ENCODE results near the gene RNF115. TPM values are rescaled to one million over a fixed set of nuclear protein-coding genes. Genes with fewer than 3 reads are reported as not detected.

Gene RNF115
- polyA plus RNA-seq, 1 of the 3 experiments (the other 2 are of a cell fraction) = 4.8 TPM

DNA sequence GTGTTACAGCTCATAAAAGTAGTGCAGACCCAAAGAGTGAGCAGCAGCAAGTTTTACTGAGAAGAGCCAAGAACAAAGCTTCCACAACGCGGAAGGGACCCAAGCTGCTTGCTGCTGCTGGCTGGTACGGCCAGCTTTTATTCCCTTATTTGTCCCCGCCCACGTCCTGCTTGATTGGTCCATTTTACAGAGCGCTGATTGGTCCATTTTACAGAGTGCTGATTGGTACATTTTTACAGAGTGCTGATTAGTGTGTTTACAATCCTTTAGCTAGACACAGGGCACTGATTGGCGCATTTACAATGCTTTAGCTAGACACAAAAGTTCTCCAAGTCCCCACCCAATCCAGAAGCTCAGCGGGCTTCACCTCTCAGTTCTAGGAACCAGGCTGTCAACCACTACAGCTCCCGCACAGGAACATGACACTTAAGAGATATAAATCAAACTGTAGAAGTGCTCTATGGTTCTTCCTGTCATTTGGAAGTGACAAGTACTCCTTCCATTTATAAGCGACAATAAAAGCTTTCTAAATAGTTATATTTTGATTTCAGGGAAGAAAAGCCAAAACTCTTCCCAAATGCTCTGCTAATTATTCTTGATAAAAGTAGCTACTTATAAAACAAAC is 28.5 kb downstream of the RNF115 start:
- Histone ChIP-seq H3K27ac (ENCODE audit: low read depth in 2 of 2, low read length in 1 of 2) (no peak overlapping the region), H3K79me2 (ENCODE audit: insufficient read depth) (peaks cover 52% of the 10 kb centered on the region; the same call in 1 of the 2 replicates), H3F3A (replicated peaks; ENCODE audit: insufficient read depth) (no peaks in the 10 kb centered on the region), H3K4me1 (ENCODE audit: control insufficient read depth in 1 of 2, insufficient read depth in 2 of 2, low read depth in 1 of 2, low read length in 1 of 2) (no peaks in the 10 kb centered on the region), H3K27me3 (ENCODE audit: insufficient read depth) (no peaks in the 10 kb centered on the region), H3K9me2 (no peaks in the 10 kb centered on the region), H3K4me2 (no peak overlapping the region), H3K9me3 (peaks cover 7% of the 10 kb centered on the region; the same call in 1 of the 2 replicates), H4K20me1 (ENCODE audit: insufficient read depth) (no peaks in the 10 kb centered on the region), H3K4me3 (ENCODE audit: low read depth in 2 of 2, low read length in 1 of 2) (no peak overlapping the region), H3K9ac (no peak overlapping the region), H2AFZ (ENCODE audit: low read depth) (no peak overlapping the region), H3K36me3 (replicated peaks in 1 of 2; ENCODE audit: control insufficient read depth in 1 of 2, insufficient read depth in 2 of 2, low read length in 1 of 2) (peaks cover 0 to 18% of the 10 kb centered on the region in 2 experiments)
- CTCF ChIA-PET = interaction anchor here (1.0 to 1.2 kb wide), 2 partner anchors 10 to 15 kb away, joined by 3 to 4 read pairs; no protein-coding TSS in a partner anchor
- TF ChIP-seq TCF12 (IDR thresholded peaks at IDR 0.05) = no peak
- no peak for TF ChIP-seq GATA2 (CRISPR knock-in tag; IDR thresholded peaks at IDR 0.05)
- TF ChIP-seq FOSL2 (IDR thresholded peaks at IDR 0.05; ENCODE audit: borderline replicate concordance, low read depth) = no peak
- no peak for TF ChIP-seq GABPA (IDR thresholded peaks at IDR 0.05; ENCODE audit: low read depth)
- TF ChIP-seq ZBTB33 (IDR thresholded peaks at IDR 0.05; ENCODE audit: borderline replicate concordance, low read depth) = no peak
- TF ChIP-seq SMC3 (IDR thresholded peaks at IDR 0.05; ENCODE audit: low read depth, low read length) = no peak
- TF ChIP-seq, protein P1, sequence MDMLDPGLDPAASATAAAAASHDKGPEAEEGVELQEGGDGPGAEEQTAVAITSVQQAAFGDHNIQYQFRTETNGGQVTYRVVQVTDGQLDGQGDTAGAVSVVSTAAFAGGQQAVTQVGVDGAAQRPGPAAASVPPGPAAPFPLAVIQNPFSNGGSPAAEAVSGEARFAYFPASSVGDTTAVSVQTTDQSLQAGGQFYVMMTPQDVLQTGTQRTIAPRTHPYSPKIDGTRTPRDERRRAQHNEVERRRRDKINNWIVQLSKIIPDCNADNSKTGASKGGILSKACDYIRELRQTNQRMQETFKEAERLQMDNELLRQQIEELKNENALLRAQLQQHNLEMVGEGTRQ (IDR thresholded peaks at IDR 0.05; ENCODE audit: borderline replicate concordance, low read depth, low read length) = no peak
- TF ChIP-seq NRF1 (IDR thresholded peaks at IDR 0.05; ENCODE audit: low read depth, low read length) = no peak
- TF ChIP-seq JUND (IDR thresholded peaks at IDR 0.05) = no peak
- TF ChIP-seq CHD2 (IDR thresholded peaks at IDR 0.05; ENCODE audit: low read length, partially characterized antibody) = no peak
- TF ChIP-seq NFIC (IDR thresholded peaks at IDR 0.05; ENCODE audit: borderline replicate concordance) = no peak
- TF ChIP-seq TEAD4 (IDR thresholded peaks at IDR 0.05; ENCODE audit: borderline replicate concordance, insufficient read depth) = no peak
- TF ChIP-seq, protein P2, sequence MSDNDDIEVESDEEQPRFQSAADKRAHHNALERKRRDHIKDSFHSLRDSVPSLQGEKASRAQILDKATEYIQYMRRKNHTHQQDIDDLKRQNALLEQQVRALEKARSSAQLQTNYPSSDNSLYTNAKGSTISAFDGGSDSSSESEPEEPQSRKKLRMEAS (IDR thresholded peaks at IDR 0.05; ENCODE audit: low read depth) = no peak
- TF ChIP-seq YY1 (IDR thresholded peaks at IDR 0.05; ENCODE audit: low read depth) = no peak
- TF ChIP-seq CTCF (IDR thresholded peaks at IDR 0.05) = no peak
- no peak for TF ChIP-seq RCOR1 (IDR thresholded peaks at IDR 0.05; ENCODE audit: low read length)
- WGBS (ENCODE audit: low lambda C conversion rate) = over 99% methylated on average over 10 of the region's 10 CpGs
- no peak for DNase-seq
- POLR2A ChIA-PET = no interaction called here
